Colon (tissue), 2 donors: ENCODE data around the gene NAMPT.
"Not testable (repeated sequence)": the region's sequence is repeated elsewhere in the genome, so short reads cannot be mapped to it uniquely, and the experiment has no call there.

Source experiments
- FAIRE-seq: peaks from 2 replicates; lab custom pipeline; 2012; peaks lifted over from hg19 to GRCh38; lab: Jason Lieb, UNC
- donor health status: control.
- donor health status: control.

Gene NAMPT

GRCh38 chr7:106304568-106304967 lies 19.8 kb upstream of the NAMPT start:
- no peak for FAIRE-seq

GRCh38 chr7:106298631-106299030 lies 13.8 kb upstream of the NAMPT start:
- not testable (repeated sequence) for FAIRE-seq

GRCh38 chr7:106298155-106298554 lies 13.4 kb upstream of the NAMPT start:
- not testable (repeated sequence) for FAIRE-seq

- FAIRE-seq: no peak
Measured at GRCh38 chr7:106294334-106294733, 9.6 kb upstream of the NAMPT start.

GRCh38 chr7:106291247-106291646 lies 6.5 kb upstream of the NAMPT start:
- FAIRE-seq: no peak

- FAIRE-seq: no peak
Measured at GRCh38 chr7:106290319-106290718, 5.5 kb upstream of the NAMPT start.

- FAIRE-seq: no peak
Measured at GRCh38 chr7:106289848-106290247, 5.1 kb upstream of the NAMPT start.

GRCh38 chr7:106288263-106288662 lies 3.5 kb upstream of the NAMPT start:
- FAIRE-seq: no peak

- FAIRE-seq: no peak
Measured at GRCh38 chr7:106287786-106288185, 3.0 kb upstream of the NAMPT start.

- FAIRE-seq: no peak
Measured at GRCh38 chr7:106285855-106286492, 1.2 kb upstream of the NAMPT start.

- no peak for FAIRE-seq
Measured at GRCh38 chr7:106285051-106285854, 470 bp upstream of the NAMPT start.

- FAIRE-seq: no peak
Measured at GRCh38 chr7:106283831-106284713, 711 bp downstream of the NAMPT start.

- peak; percentile 53 for FAIRE-seq
Measured at GRCh38 chr7:106283501-106283830, 1.3 kb downstream of the NAMPT start.

GRCh38 chr7:106282852-106283251 lies 1.9 kb downstream of the NAMPT start:
- FAIRE-seq: no peak

- FAIRE-seq: no peak
Measured at GRCh38 chr7:106282390-106282789, 2.4 kb downstream of the NAMPT start.

- no peak for FAIRE-seq
Measured at GRCh38 chr7:106281585-106282318, 3.0 kb downstream of the NAMPT start.

- FAIRE-seq: no peak
Measured at GRCh38 chr7:106281127-106281526, 3.7 kb downstream of the NAMPT start.

GRCh38 chr7:106279425-106280197 lies 5.2 kb downstream of the NAMPT start:
- FAIRE-seq: no peak

- FAIRE-seq: no peak
Measured at GRCh38 chr7:106278695-106279094, 6.1 kb downstream of the NAMPT start.

- FAIRE-seq: no peak
Measured at GRCh38 chr7:106277976-106278375, 6.8 kb downstream of the NAMPT start.

GRCh38 chr7:106276513-106276912 lies 8.3 kb downstream of the NAMPT start:
- no peak for FAIRE-seq
